AG20443 (cell line): ENCODE measurements around the gene FGD3.

Source experiments
- DNase-seq: peaks from one replicate; pipeline ENCODE4 v3.0.0; 2012; ENCODE audit warnings: low spot score, mixed read lengths

Gene FGD3

DNA sequence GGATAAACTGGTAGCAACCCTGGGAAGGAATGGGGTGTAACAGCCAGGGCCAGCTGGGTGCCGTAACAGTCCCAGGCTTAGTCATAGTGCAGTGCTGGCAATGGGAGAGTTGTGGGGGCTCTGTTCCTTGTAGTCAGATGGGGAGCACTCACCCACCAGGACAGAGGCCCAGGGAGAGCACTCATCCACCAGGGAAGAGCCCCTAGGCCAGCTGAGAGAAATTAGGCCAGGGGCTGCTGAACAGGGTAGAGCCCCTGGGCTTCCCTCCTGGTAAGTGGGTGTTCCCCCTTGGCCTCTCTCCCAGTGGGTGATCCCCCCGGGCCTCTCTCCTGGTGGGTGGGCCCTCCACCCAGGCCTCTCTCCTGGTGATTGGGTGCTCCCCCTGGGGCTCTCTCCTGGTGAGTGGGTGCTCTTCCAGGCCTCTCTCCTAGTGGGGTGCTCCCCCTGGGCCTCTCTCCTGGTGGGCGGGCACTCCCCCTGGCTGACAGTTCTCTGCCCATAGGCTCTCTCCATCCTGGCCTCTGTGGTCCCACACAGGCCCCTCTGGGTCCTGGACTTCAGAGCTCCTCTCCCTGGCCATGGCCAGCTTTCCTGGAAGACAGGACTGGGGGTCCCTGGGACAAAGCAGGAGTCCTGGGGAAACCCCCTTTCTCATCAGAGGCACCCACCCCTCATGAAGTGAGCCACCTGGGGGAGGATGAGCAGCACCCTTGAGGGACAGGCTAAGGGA, 13.4 kb downstream of the FGD3 start:
- no peak for DNase-seq

- no peak for DNase-seq
Observed at GRCh38 chr9:92961627-92962302, 14.4 kb downstream of the FGD3 start.

DNA sequence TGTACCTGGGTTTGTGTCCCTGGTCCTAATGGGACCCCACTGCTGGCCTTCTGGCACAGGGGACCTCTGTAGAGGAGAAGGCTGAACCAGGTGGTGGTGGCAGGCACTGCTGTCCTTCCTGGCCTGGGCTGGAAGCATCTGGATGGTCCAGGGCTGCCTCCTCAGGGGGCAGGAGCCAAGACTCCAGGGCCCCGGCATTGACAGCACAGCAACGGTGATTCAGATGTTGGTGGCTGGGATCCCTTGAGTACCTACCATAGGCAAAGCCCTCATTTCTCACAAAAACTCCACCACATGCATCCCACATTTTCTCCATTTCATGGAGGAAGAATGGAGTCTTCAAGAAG, 15.0 kb downstream of the FGD3 start:
- no peak for DNase-seq

DNA sequence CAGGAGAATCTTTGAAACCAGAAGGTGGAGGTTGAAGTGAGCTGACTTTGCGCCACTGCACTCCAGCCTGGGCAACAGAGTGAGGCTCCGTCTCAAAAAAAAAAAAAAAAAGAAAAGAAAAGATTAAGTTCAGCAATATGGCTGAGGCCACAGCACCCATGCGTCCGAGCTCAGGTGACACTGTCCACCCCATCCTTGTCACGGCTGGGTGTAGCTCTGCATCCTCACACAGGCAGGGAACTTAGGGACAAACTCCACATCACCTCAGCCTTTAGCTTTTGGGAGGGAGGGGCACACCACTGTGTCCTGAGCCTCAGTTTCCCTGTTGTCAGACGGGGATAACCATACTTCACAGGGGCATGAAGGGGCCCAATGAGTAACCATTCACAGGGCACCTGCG, 15.5 kb downstream of the FGD3 start:
- no peak for DNase-seq

GRCh38 chr9:92963831-92964606, 16.7 kb downstream of the FGD3 start:
- DNase-seq = no peak

DNA sequence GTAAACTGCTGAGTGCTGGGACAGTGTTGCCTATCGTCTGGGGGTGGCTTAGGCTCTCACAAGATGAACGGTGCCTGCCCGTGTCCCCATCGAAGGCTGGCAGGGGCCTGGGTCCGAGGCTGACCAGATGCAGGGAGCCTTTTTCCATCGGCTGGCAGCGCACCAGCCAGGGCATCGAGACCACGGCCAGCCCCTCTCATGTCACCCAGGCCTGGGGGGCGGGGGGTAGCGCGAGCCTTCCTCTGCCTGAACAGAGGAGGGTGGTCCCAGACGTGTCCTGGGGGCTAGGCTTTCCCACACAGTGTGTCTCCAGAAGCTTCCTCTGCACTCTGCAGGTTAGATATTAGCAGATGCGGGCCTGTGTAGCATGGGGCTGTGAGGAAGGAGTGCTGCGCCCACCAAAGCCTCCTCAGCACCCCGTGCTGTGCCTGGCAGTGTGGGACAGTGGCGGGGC, 17.3 kb downstream of the FGD3 start:
- no peak for DNase-seq

GRCh38 chr9:92965061-92965758, 17.9 kb downstream of the FGD3 start:
- no peak for DNase-seq

DNA sequence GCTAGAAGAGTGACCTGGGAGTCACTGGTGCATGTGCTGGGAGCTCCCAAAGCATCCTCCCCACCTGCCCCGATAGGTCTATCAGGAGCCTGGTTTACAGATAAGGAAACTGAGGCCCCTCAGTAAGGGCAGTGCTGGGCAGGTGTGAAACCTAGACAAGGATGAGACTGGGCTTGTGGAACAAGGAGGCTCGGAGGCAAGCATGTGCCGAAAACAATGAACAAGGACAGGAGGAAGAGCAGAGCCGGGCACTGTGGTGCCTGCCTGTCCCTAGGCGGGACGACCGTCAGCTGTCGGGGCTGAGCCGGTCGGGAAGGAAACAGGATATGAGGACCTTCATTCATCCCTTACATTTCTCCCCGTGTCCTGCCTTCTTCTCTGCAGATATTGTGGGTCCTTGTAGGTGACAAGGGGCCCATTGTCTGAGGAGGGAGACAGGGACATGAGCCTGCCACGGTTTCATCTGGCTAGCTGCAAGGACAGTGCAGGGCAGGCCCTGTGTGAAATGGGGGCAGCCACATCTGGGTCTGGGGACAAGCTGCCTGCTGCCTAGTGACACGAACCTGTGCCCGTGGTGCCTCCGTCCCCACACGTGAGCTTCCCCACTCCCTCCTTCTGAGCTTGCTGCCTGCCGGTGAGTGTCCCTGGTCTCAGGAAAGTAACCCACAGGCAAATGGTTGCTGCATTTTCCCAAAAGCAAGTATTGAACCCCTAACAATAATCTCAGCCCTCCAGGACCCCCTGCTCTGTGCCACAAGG, 18.6 kb downstream of the FGD3 start:
- DNase-seq = no peak

DNA sequence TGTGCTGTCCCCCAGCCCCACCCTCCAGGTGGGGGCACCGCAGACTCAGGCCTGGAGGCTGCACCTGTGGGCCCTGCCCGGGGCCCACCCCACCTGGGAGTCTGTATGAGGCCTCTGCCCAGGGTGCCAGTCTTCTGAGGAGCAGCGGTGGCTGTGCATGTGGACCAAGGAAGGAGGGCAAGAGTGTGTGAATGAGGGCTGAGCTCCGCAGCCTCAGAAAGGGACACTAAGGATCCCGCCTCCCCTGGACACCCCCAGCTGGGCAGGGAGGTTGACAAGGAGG, 19.1 kb downstream of the FGD3 start:
- no peak for DNase-seq

GRCh38 chr9:92968081-92968480, 20.8 kb downstream of the FGD3 start:
- no peak for DNase-seq

DNA sequence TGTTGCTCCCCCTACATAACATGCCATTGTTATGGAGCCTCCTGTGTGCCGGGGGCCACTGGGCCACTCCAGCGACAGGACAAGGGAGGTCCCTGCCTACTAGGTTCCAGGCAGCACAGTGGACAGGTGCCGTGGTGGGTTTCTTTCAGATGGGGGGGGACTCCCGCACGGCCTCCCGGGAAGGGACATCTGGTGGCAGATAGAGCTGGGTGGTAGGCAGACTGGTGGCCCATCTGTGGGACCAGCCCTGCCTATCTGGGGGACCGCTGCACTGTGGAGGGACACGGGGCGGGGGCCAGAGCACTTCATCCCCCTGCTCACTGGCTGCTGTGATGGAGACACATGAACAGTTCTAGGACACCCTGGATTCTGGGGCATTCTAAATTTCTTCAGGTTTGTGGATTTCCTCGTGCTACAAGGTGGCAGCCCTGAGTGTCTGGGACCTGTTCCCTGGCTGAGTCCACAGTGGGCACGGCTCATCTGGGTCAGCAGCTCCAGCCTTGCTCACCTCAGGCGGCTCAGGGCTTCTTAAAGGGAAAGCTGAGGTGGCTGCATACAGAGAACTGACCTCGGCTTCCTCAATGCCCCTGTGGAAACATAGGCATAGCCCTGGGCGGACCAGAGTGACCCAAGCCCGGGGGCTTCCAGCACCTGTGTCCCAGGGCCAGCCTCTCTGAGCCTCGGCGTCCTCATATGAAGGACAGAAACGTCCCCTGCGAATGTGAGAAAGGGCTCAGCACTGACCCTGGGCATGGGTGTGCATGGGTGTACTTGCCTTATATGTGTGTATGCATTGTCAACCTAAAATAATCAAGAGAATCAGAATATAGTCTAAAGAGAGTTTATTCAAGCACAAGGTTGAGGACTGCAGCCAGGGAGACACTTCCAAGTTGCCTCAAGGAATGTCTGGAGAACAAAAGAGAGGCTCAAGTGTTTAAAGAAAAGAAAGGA, 22.5 kb downstream of the FGD3 start:
- peak; percentile 5 for DNase-seq

GRCh38 chr9:92970467-92970923, 23.2 kb downstream of the FGD3 start:
- peak; percentile 47 for DNase-seq

- DNase-seq = peak; percentile 4
Observed at GRCh38 chr9:92971121-92971520, 23.8 kb downstream of the FGD3 start.

- DNase-seq = peak; percentile 4
Observed at GRCh38 chr9:92971776-92972175, 24.5 kb downstream of the FGD3 start.

GRCh38 chr9:92973700-92974099, 26.4 kb downstream of the FGD3 start:
- DNase-seq = peak; percentile 4

GRCh38 chr9:92974161-92974661, 26.9 kb downstream of the FGD3 start:
- peak; percentile 4 for DNase-seq

- peak; percentile 7 for DNase-seq
Observed at GRCh38 chr9:92974761-92975755, 27.7 kb downstream of the FGD3 start.

DNA sequence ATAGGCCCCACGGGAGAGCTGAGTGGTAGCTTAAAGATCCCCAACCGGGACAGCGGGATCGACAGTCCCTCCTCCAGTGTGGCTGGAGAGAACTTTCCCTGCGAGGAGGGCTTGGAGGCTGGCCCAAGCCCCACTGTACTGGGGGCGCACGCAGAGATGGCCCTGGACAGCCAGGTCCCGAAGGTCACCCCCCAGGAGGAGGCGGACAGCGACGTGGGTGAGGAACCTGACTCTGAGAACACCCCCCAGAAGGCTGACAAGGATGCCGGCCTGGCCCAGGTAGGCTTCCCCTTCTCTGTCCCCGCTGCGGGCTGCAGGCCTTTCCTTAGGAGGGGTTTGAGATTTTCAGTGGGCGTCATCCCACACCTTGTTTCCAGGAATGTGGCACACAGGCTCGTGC, 29.1 kb downstream of the FGD3 start:
- DNase-seq = no peak

- no peak for DNase-seq
Observed at GRCh38 chr9:92977279-92977678, 30.0 kb downstream of the FGD3 start.
